ENCODE results near the gene ZNF655. TPM values are rescaled to one million over a fixed set of nuclear protein-coding genes. Genes with fewer than 3 reads are reported as not detected.

Gene ZNF655
- total and polyA plus RNA-seq, 2 of the 8 experiments (the other 6 are each of a cell fraction or from before 2014, with no cell fraction given), result 27.1 to 37.8 TPM

DNA sequence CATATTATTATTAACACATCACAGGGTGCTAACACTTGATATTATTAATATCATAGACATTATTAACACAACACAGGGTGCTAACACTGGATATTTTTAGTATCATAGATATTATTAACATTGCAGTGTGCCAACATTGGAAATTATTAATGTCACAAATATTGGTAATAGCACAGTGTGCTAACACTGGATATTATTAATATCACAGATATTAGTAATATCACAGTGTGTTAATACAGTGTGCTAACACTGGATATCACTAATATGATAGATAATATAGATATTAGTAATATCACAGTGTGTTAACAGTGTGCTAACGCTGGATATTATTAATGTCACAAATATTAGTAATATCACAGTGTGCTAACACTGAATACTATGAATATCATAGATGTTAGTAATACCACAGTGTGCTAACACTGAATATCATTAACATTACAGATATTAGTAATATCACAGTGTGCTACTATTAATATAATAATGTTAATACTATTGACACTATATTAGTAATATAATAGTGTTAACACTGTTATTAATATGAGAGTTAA is 38.0 kb downstream of the ZNF655 start:
- 0 out of 4 replicates have a peak, but pooled peaks cover 0 to 2% of the 10 kb centered on the region in 2 experiments for H3K9me3 ChIP-seq (ENCODE audit: insufficient read depth in 2 of 2, low read depth in 1 of 2, low read length in 1 of 2)
- CTCF ChIA-PET (ENCODE audit: partially characterized antibody), result no interaction called here
- POLR2A ChIA-PET (ENCODE audit: partially characterized antibody), result no interaction called here
- H4K91ac ChIP-seq (replicated peaks; ENCODE audit: insufficient read length, low read length), result no peak overlapping the region
- no peak overlapping the region for H3K56ac ChIP-seq (replicated peaks; ENCODE audit: insufficient read length, low read depth, low read length)
- H4K5ac ChIP-seq (ENCODE audit: insufficient read length, low read depth, low read length), result no peak overlapping the region
- FAIRE-seq, result no peak
- no peak overlapping the region for H3K14ac ChIP-seq (ENCODE audit: insufficient read length)
- 95% methylated on average over 1 of the region's 1 CpG; no CpG with 5 or more reads in 1 of the 2 experiments for WGBS, 2 experiments (ENCODE audit: extremely low coverage in 1 of 2, insufficient coverage in 1 of 2, insufficient read length in 1 of 2, insufficient replicate concordance in 2 of 2, low coverage in 1 of 2, low lambda C conversion rate in 2 of 2, missing lambda C conversion rate in 1 of 2)
- no peak overlapping the region for H2BK20ac ChIP-seq (ENCODE audit: low read length)
- no peak overlapping the region for H3K4me3 ChIP-seq (ENCODE audit: extremely low read depth in 1 of 4, insufficient read depth in 2 of 4, low read depth in 3 of 4, low read length in 4 of 4)
- no peaks in the 10 kb centered on the region for H3K27me3 ChIP-seq (replicated peaks in 1 of 4; ENCODE audit: control insufficient read depth in 3 of 4, extremely low read depth in 1 of 4, insufficient read depth in 3 of 4, low read length in 3 of 4)
- H4K8ac ChIP-seq (ENCODE audit: extremely low read depth, insufficient read depth, low read length), result no peak overlapping the region
- H3K36me3 ChIP-seq (ENCODE audit: control insufficient read depth in 2 of 4, insufficient read depth in 4 of 4, low read length in 3 of 4), result no peaks in the 10 kb centered on the region
- H3K18ac ChIP-seq (ENCODE audit: extremely low read depth, low read length), result no peak overlapping the region
- H3K27ac ChIP-seq (ENCODE audit: low read depth, low read length), result no peak overlapping the region
- peaks cover 0 to 2% (median 0%) of the 10 kb centered on the region in 4 experiments; a peak in 1 of 7 replicates for H3K4me1 ChIP-seq (replicated peaks in 1 of 4; ENCODE audit: control insufficient read depth in 3 of 4, insufficient read depth in 4 of 4, low read length in 3 of 4)
- H2BK12ac ChIP-seq (ENCODE audit: low read depth, low read length), result no peak overlapping the region
- no peak for DNase-seq (ENCODE audit: low read depth in 1 of 2, low spot score in 2 of 2)
- no peaks in the 10 kb centered on the region for H4K20me1 ChIP-seq (replicated peaks in 1 of 2; ENCODE audit: control insufficient read depth in 1 of 2, insufficient read depth in 2 of 2, low read length in 2 of 2)
- no peak overlapping the region for H3K4ac ChIP-seq (replicated peaks; ENCODE audit: insufficient read length, low read depth, low read length)
- no peaks in the 10 kb centered on the region for H3K23me2 ChIP-seq (ENCODE audit: low read depth, low read length)
- no peak overlapping the region for H2AFZ ChIP-seq (ENCODE audit: low read length)
- no peaks in the 10 kb centered on the region for H3K79me1 ChIP-seq (ENCODE audit: low read depth, low read length)
- no peak overlapping the region for H3K9ac ChIP-seq (replicated peaks in 1 of 4; ENCODE audit: extremely low read depth in 1 of 4, low read depth in 3 of 4, low read length in 3 of 4)
- no peak overlapping the region for H3K4me2 ChIP-seq (ENCODE audit: insufficient read depth in 1 of 2, low read depth in 2 of 2, low read length in 2 of 2)
- no peak overlapping the region for H2BK120ac ChIP-seq (replicated peaks; ENCODE audit: low read depth, low read length)
- no peak overlapping the region for H2AK5ac ChIP-seq (ENCODE audit: low read depth, low read length)
- no peak for TF ChIP-seq RXRA (IDR thresholded peaks at IDR 0.05; ENCODE audit: insufficient read depth, low read depth, low read length)
- no peak for TF ChIP-seq EP300 (IDR thresholded peaks at IDR 0.05; ENCODE audit: borderline replicate concordance in 1 of 2, low read depth in 2 of 2, low read length in 2 of 2)
- TF ChIP-seq CREB1 (IDR thresholded peaks at IDR 0.05), result no peak
- TF ChIP-seq CBX8 (IDR thresholded peaks at IDR 0.05; ENCODE audit: borderline replicate concordance, low read depth, low read length), result no peak
- no peak for TF ChIP-seq CTBP2 (IDR thresholded peaks at IDR 0.05; ENCODE audit: borderline replicate concordance, insufficient read depth, insufficient read length, low read length)
- TF ChIP-seq TBP (IDR thresholded peaks at IDR 0.05; ENCODE audit: low read depth, low read length), result no peak
- TF ChIP-seq POLR2AphosphoS5 (IDR thresholded peaks at IDR 0.05; ENCODE audit: low read depth, low read length), result no peak
- TF ChIP-seq CEBPB (IDR thresholded peaks at IDR 0.05; ENCODE audit: low read depth, low read length), result no peak
- TF ChIP-seq POU5F1 (IDR thresholded peaks at IDR 0.05; ENCODE audit: low read depth, low read length), result no peak
- no peaks in the 10 kb centered on the region for H3K79me2 ChIP-seq (ENCODE audit: control insufficient read depth in 1 of 2, insufficient read depth in 2 of 2, low read length in 2 of 2)
- H2BK5ac ChIP-seq (ENCODE audit: low read depth, low read length), result no peak overlapping the region
- H3K23ac ChIP-seq (ENCODE audit: insufficient read length), result no peak overlapping the region
- H2BK15ac ChIP-seq (ENCODE audit: low read length), result no peak overlapping the region

Data from H1 (cell line).